ENCODE results near the gene MAGEB3.

DNA sequence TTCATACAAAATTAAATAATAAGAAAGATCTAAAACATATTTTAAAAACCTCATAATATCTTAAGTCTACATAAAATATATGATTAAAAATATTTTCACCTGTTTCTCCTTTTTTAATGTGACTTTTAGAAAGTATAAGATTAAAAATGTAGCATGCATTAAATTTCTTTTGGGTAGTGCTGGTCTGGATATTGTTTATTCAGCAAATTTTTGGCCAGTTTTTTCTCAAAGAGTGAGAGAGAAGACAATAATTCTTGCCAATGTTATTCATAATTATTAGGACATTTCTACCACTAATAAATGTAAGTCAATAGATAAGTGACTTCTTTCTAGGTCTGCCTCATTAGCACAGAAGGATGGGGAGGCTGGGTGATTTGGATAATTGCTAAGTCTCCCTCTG, 30.6 kb downstream of the MAGEB3 start:
- TF ChIP-seq, protein P1, sequence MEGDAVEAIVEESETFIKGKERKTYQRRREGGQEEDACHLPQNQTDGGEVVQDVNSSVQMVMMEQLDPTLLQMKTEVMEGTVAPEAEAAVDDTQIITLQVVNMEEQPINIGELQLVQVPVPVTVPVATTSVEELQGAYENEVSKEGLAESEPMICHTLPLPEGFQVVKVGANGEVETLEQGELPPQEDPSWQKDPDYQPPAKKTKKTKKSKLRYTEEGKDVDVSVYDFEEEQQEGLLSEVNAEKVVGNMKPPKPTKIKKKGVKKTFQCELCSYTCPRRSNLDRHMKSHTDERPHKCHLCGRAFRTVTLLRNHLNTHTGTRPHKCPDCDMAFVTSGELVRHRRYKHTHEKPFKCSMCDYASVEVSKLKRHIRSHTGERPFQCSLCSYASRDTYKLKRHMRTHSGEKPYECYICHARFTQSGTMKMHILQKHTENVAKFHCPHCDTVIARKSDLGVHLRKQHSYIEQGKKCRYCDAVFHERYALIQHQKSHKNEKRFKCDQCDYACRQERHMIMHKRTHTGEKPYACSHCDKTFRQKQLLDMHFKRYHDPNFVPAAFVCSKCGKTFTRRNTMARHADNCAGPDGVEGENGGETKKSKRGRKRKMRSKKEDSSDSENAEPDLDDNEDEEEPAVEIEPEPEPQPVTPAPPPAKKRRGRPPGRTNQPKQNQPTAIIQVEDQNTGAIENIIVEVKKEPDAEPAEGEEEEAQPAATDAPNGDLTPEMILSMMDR (IDR thresholded peaks at IDR 0.05): no peak
- TF ChIP-seq ZFX (IDR thresholded peaks at IDR 0.05; ENCODE audit: borderline replicate concordance): no peak
